ENCODE data around the gene CNTN5. TPM values are rescaled to one million over a fixed set of nuclear protein-coding genes. Genes with fewer than 3 reads are reported as not detected.

The CNTN5 gene
- polyA plus RNA-seq, 1 donor (not counting 4 experiments of a cell fraction or from before 2014, with no cell fraction given): not detected

DNA sequence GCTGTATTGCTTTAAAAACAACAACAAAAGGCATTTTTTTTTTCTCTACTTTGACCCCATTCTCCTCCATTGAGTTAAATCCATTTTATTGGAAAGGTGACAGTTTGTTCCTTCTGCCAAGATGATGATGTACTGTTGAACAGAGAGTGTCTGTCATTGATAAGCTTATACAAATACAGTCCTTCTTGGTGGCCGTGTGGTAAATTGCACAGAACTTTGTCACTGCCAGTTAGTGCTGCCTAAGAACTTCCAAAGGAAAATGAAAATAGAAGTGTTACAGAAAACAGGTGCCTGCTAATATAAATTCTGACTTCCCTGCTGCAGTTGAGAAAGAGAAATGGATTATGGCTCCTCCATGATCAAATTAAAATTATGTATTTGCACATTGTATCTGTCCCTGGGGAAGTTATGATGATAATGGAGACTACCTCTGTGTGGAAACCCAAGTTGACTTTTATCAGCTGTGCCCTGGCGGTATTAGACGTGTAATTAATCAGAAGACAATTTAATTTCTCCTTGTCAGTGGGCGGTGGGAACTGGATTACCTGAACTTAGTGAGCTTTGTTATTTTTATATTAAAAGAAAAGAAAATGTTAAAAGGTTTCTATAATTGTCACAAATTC, 546.7 kb downstream of the CNTN5 start:
- TF ChIP-seq, protein P1, sequence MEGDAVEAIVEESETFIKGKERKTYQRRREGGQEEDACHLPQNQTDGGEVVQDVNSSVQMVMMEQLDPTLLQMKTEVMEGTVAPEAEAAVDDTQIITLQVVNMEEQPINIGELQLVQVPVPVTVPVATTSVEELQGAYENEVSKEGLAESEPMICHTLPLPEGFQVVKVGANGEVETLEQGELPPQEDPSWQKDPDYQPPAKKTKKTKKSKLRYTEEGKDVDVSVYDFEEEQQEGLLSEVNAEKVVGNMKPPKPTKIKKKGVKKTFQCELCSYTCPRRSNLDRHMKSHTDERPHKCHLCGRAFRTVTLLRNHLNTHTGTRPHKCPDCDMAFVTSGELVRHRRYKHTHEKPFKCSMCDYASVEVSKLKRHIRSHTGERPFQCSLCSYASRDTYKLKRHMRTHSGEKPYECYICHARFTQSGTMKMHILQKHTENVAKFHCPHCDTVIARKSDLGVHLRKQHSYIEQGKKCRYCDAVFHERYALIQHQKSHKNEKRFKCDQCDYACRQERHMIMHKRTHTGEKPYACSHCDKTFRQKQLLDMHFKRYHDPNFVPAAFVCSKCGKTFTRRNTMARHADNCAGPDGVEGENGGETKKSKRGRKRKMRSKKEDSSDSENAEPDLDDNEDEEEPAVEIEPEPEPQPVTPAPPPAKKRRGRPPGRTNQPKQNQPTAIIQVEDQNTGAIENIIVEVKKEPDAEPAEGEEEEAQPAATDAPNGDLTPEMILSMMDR (optimal IDR thresholded peaks at IDR 0.05 in 1 of 3, IDR thresholded peaks at IDR 0.05 in 1 of 3, conservative IDR thresholded peaks at IDR 0.05 in 1 of 3; ENCODE audit: extremely low read depth in 1 of 3, insufficient read depth in 2 of 3, low read length in 3 of 3): no peak
- no peak for TF ChIP-seq EZH2 (IDR thresholded peaks at IDR 0.05; ENCODE audit: low read length)
- H3K4me1 ChIP-seq (ENCODE audit: control insufficient read depth, extremely low read depth, insufficient read depth, low read length): no peaks in the 10 kb centered on the region
- H3K79me2 ChIP-seq (ENCODE audit: control insufficient read depth, insufficient read depth, low read length): no peaks in the 10 kb centered on the region
- H4K20me1 ChIP-seq (ENCODE audit: control insufficient read depth, extremely low read depth, insufficient read depth, low read length): no peaks in the 10 kb centered on the region
- H3K4me2 ChIP-seq (ENCODE audit: control insufficient read depth, extremely low read depth, insufficient read depth, low read depth, low read length): no peak overlapping the region
- dilution Hi-C loops (cut with MboI; ENCODE audit: extremely low pct_ligation_motif_present, low sequenced_read_pairs): no loop called here
- no peak for DNase-seq (ENCODE audit: low read depth, low spot score)
- H2AFZ ChIP-seq (ENCODE audit: control insufficient read depth, low read length): no peak overlapping the region
- no peaks in the 10 kb centered on the region for H3K9me1 ChIP-seq (ENCODE audit: control insufficient read depth, extremely low read depth, insufficient read depth, low read length)
- FAIRE-seq: no peak
- no peak overlapping the region for H3K4me3 ChIP-seq (ENCODE audit: control insufficient read depth in 2 of 3, extremely low read depth in 1 of 3, insufficient read depth in 2 of 3, low read depth in 1 of 3, low read length in 3 of 3)
- H3K9me3 ChIP-seq (ENCODE audit: control insufficient read depth, low read depth, low read length): no peaks in the 10 kb centered on the region
- no peak overlapping the region for H3K9ac ChIP-seq (ENCODE audit: control insufficient read depth, extremely low read depth, insufficient read depth, low read length)
- no peaks in the 10 kb centered on the region for H3K27me3 ChIP-seq (ENCODE audit: control insufficient read depth, extremely low read depth, insufficient read depth, low read length)
- H3K27ac ChIP-seq (ENCODE audit: control insufficient read depth, insufficient read depth, low read length): no peak overlapping the region
- H3K36me3 ChIP-seq (ENCODE audit: control insufficient read depth in 2 of 2, extremely low read depth in 1 of 2, insufficient read depth in 2 of 2, low read length in 2 of 2): no peaks in the 10 kb centered on the region

DNA sequence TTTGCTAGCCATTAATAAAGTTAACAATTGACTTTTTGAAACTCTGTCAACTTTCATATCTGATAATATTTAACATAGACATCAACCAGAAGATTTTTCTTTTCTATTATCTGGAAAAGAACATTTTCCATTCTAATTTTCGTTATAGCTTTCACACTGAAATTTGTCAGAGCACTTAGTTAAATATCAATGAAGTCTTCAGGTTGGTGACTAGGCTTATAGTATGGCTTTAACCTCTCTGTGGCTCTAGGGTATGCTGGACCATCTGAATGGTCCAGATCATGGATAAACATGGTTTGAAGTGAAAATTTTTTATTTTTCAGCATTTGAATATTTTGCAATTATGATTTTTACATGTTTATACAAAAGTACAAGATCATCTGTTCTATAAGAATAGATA, 548.1 kb downstream of the CNTN5 start:
- DNase-seq (ENCODE audit: low read depth, low spot score): no peak
- no peaks in the 10 kb centered on the region for H3K79me2 ChIP-seq (ENCODE audit: control insufficient read depth, insufficient read depth, low read length)
- H3K9me1 ChIP-seq (ENCODE audit: control insufficient read depth, extremely low read depth, insufficient read depth, low read length): no peaks in the 10 kb centered on the region
- dilution Hi-C loops (cut with MboI; ENCODE audit: extremely low pct_ligation_motif_present, low sequenced_read_pairs): no loop called here
- no peak overlapping the region for H3K9ac ChIP-seq (ENCODE audit: control insufficient read depth, extremely low read depth, insufficient read depth, low read length)
- H3K4me3 ChIP-seq (ENCODE audit: control insufficient read depth in 2 of 3, extremely low read depth in 1 of 3, insufficient read depth in 2 of 3, low read depth in 1 of 3, low read length in 3 of 3): no peak overlapping the region
- no peak overlapping the region for H3K4me2 ChIP-seq (ENCODE audit: control insufficient read depth, extremely low read depth, insufficient read depth, low read depth, low read length)
- TF ChIP-seq, protein P1 (optimal IDR thresholded peaks at IDR 0.05 in 1 of 3, IDR thresholded peaks at IDR 0.05 in 1 of 3, conservative IDR thresholded peaks at IDR 0.05 in 1 of 3; ENCODE audit: extremely low read depth in 1 of 3, insufficient read depth in 2 of 3, low read length in 3 of 3): no peak
- TF ChIP-seq EZH2 (IDR thresholded peaks at IDR 0.05; ENCODE audit: low read length): no peak
- H3K27me3 ChIP-seq (ENCODE audit: control insufficient read depth, extremely low read depth, insufficient read depth, low read length): no peaks in the 10 kb centered on the region
- H3K4me1 ChIP-seq (ENCODE audit: control insufficient read depth, extremely low read depth, insufficient read depth, low read length): no peaks in the 10 kb centered on the region
- H3K36me3 ChIP-seq (ENCODE audit: control insufficient read depth in 2 of 2, extremely low read depth in 1 of 2, insufficient read depth in 2 of 2, low read length in 2 of 2): no peaks in the 10 kb centered on the region
- H3K9me3 ChIP-seq (ENCODE audit: control insufficient read depth, low read depth, low read length): no peaks in the 10 kb centered on the region
- H3K27ac ChIP-seq (ENCODE audit: control insufficient read depth, insufficient read depth, low read length): no peak overlapping the region
- no peak overlapping the region for H2AFZ ChIP-seq (ENCODE audit: control insufficient read depth, low read length)
- FAIRE-seq: no peak
- H4K20me1 ChIP-seq (ENCODE audit: control insufficient read depth, extremely low read depth, insufficient read depth, low read length): no peaks in the 10 kb centered on the region
